K562 (cell line): ENCODE measurements around the gene CDCP2. TPM values are rescaled to one million over a fixed set of nuclear protein-coding genes. Genes with fewer than 3 reads are reported as not detected.

Experiments
- ARID1B ChIP-seq: fragments of 450-650 bp; IDR thresholded peaks from 2 replicates; pipeline ENCODE4 v1.6.1; 2016; ENCODE audit warnings: antibody characterized with exemption, mild to moderate bottlenecking, inconsistent platforms
- CBFA2T3 ChIP-seq: fragments of 450-650 bp; IDR thresholded peaks from 2 replicates; pipeline ENCODE4 v1.6.1; 2017
- CREB1 ChIP-seq, 2 experiments: sonication (generic) in 1 of 2; formaldehyde crosslinking in 1 of 2; IDR thresholded peaks; 2 replicates each; pipeline versions ENCODE4 v1.6.1 to v1.8.0; 2012 to 2022; ENCODE audit warnings: inconsistent platforms in 1 of 2, mild to moderate bottlenecking in 1 of 2, missing genetic modification reagents in 1 of 2, moderate library complexity in 1 of 2
- DPF2 ChIP-seq: fragments of 450-650 bp; IDR thresholded peaks from 2 replicates; pipeline ENCODE4 v1.6.1; 2016
- EGR1 ChIP-seq: fragments of 450-650 bp; conservative IDR thresholded peaks from 2 replicates; pipeline ENCODE4 v1.6.1; 2017; ENCODE audit warnings: mild to moderate bottlenecking
- ELF1 ChIP-seq: fragments of 200-800 bp; sonication (Bioruptor generic); IDR thresholded peaks from 2 replicates; pipeline ENCODE4 v1.6.1; 2016; ENCODE audit warnings: missing genetic modification characterization, missing compliant biosample characterization
- ESRRB ChIP-seq: fragments of 250-450 bp; sonication (Bioruptor Pico); IDR thresholded peaks from 2 replicates; pipeline ENCODE4 v1.5.0; 2020; ENCODE audit warnings: mild to moderate bottlenecking, moderate library complexity, borderline replicate concordance
- KHSRP ChIP-seq: fragments of 450-650 bp; IDR thresholded peaks from 2 replicates; pipeline ENCODE4 v1.6.1; 2017
- KLF1 ChIP-seq: fragments of 450-650 bp; IDR thresholded peaks from 2 replicates; pipeline ENCODE4 v1.6.1; 2016; ENCODE audit warnings: missing genetic modification characterization, missing compliant biosample characterization
- MCM7 ChIP-seq, 2 experiments: fragments of 450-650 bp; IDR thresholded peaks; 2 replicates each; pipeline ENCODE4 v1.6.1; 2016 to 2018
- MTF1 ChIP-seq: fragments of 250-450 bp; sonication (Bioruptor Pico); IDR thresholded peaks from 2 replicates; pipeline ENCODE4 v1.9.0; 2021; ENCODE audit warnings: moderate library complexity, mild to moderate bottlenecking, inconsistent platforms, borderline replicate concordance
- NRF1 ChIP-seq, 2 experiments: fragments of 450-650 bp; IDR thresholded peaks in 1 of 2; conservative IDR thresholded peaks in 1 of 2; 2 replicates each; pipeline ENCODE4 v1.6.1; 2014; ENCODE audit warnings: mild to moderate bottlenecking in 2 of 2
- PTTG1 ChIP-seq: fragments of 450-650 bp; IDR thresholded peaks from 2 replicates; pipeline ENCODE4 v1.6.1; 2016; ENCODE audit warnings: low read depth, mild to moderate bottlenecking, missing genetic modification characterization, missing compliant biosample characterization
- SIRT6 ChIP-seq: IDR thresholded peaks from one replicate; pipeline ENCODE4 v1.6.1; 2012; ENCODE audit warnings: low read depth, mild to moderate bottlenecking, control low read depth, inconsistent platforms, low read length, moderate library complexity
- TCF3 ChIP-seq: sonication (generic); formaldehyde crosslinking; IDR thresholded peaks from 2 replicates; pipeline ENCODE4 v1.4.0; 2020; ENCODE audit warnings: mild to moderate bottlenecking, missing genetic modification reagents
- THAP7 ChIP-seq: fragments of 250-450 bp; sonication (Bioruptor Pico); IDR thresholded peaks from 2 replicates; pipeline ENCODE4 v1.5.0; 2021
- TSC22D4 ChIP-seq: fragments of 450-650 bp; IDR thresholded peaks from 2 replicates; pipeline ENCODE4 v1.6.1; 2016; ENCODE audit warnings: missing genetic modification characterization, missing biosample characterization, control low read depth
- YBX1 ChIP-seq: fragments of 450-650 bp; IDR thresholded peaks from 2 replicates; pipeline ENCODE4 v1.7.1; 2016; ENCODE audit warnings: mild to moderate bottlenecking
- ZNF280B ChIP-seq: fragments of 250-450 bp; sonication (Bioruptor Pico); IDR thresholded peaks from 2 replicates; pipeline ENCODE4 v1.5.1; 2021; ENCODE audit warnings: mild to moderate bottlenecking
- ZNF668 ChIP-seq: fragments of 250-450 bp; sonication (Bioruptor Pico); IDR thresholded peaks from 2 replicates; pipeline ENCODE4 v1.8.0; 2022; ENCODE audit warnings: mild to moderate bottlenecking, inconsistent platforms
- polyA plus RNA-seq, 8 experiments: library from polyadenylated mRNA; depleted of rRNA in 4 of 8; stranded (reverse) in 5 of 8; unstranded in 3 of 8; fragments of >200 nt; fragmentation: Nextera tagmentation in 2 of 8; fragmentation: Illumina TruSeq in 1 of 8; extraction: Ambion mirVana in 2 of 8; extraction: Trizol in 1 of 8; gene quantifications; 2 replicates each; pipeline versions ENCODE4 v1.2.1 to v1.2.3, GENCODE V29; 2011 to 2014; ENCODE audit warnings: inconsistent platforms in 1 of 8, missing spikeins in 1 of 8
- total RNA-seq, 7 experiments: library from RNA; depleted of rRNA in 6 of 7; stranded (reverse); fragments of >200 nt in 6 of 7; fragmentation: Illumina TruSeq in 2 of 7; extraction: Trizol in 2 of 7; gene quantifications; 2 replicates each; pipeline versions ENCODE4 v1.2.1 to v1.2.3, GENCODE V29; 2011 to 2021; ENCODE audit warnings: low replicate concordance in 1 of 7
- TF ChIP-seq, protein P1 (sequence below): fragments of 450-650 bp; IDR thresholded peaks from 2 replicates; pipeline ENCODE4 v1.6.1; 2017; ENCODE audit warnings: antibody characterized with exemption, mild to moderate bottlenecking
- TF ChIP-seq, protein P2 (sequence below): sonication (generic); formaldehyde crosslinking; IDR thresholded peaks from 2 replicates; pipeline ENCODE4 v1.8.0; 2022; ENCODE audit warnings: mild to moderate bottlenecking, missing genetic modification reagents, borderline replicate concordance

CDCP2 gene
- total and polyA plus RNA-seq, 9 of the 15 experiments (the other 6 are each of a cell fraction or from before 2014, with no cell fraction given) = not detected

GRCh38 chr1:54199765-54200518 lies 47.1 kb upstream of the CDCP2 start, which contains the start of the genes CYB5RL and MRPL37 (continued):
- TF ChIP-seq THAP7 (CRISPR knock-in tag) (no peak), ZNF280B (CRISPR knock-in tag) (no peak), CREB1 (IDR thresholded peaks at IDR 0.05) (peak; percentile 75), CREB1 (CRISPR knock-in tag; IDR thresholded peaks at IDR 0.05) (peak; percentile 51), ELF1 (tag) (no peak), MCM7 (IDR thresholded peaks at IDR 0.05) (no peak), YBX1 (no peak), CBFA2T3 (no peak), PTTG1 (tag) (no peak), EGR1 (no peak), TSC22D4 (tag) (no peak), ARID1B (no peak), SIRT6 (no peak), NRF1 (conservative IDR thresholded peaks at IDR 0.05 in 1 of 2, IDR thresholded peaks at IDR 0.05 in 1 of 2) (peak; percentile 75 to 79), TCF3 (CRISPR knock-in tag) (no peak), MTF1 (CRISPR knock-in tag) (no peak), KHSRP (no peak), KLF1 (no peak), ZNF668 (CRISPR knock-in tag) (no peak), DPF2 (no peak; the same call in 1 of the 2 replicates), ESRRB (CRISPR knock-in tag) (no peak)
- TF ChIP-seq, protein P1, sequence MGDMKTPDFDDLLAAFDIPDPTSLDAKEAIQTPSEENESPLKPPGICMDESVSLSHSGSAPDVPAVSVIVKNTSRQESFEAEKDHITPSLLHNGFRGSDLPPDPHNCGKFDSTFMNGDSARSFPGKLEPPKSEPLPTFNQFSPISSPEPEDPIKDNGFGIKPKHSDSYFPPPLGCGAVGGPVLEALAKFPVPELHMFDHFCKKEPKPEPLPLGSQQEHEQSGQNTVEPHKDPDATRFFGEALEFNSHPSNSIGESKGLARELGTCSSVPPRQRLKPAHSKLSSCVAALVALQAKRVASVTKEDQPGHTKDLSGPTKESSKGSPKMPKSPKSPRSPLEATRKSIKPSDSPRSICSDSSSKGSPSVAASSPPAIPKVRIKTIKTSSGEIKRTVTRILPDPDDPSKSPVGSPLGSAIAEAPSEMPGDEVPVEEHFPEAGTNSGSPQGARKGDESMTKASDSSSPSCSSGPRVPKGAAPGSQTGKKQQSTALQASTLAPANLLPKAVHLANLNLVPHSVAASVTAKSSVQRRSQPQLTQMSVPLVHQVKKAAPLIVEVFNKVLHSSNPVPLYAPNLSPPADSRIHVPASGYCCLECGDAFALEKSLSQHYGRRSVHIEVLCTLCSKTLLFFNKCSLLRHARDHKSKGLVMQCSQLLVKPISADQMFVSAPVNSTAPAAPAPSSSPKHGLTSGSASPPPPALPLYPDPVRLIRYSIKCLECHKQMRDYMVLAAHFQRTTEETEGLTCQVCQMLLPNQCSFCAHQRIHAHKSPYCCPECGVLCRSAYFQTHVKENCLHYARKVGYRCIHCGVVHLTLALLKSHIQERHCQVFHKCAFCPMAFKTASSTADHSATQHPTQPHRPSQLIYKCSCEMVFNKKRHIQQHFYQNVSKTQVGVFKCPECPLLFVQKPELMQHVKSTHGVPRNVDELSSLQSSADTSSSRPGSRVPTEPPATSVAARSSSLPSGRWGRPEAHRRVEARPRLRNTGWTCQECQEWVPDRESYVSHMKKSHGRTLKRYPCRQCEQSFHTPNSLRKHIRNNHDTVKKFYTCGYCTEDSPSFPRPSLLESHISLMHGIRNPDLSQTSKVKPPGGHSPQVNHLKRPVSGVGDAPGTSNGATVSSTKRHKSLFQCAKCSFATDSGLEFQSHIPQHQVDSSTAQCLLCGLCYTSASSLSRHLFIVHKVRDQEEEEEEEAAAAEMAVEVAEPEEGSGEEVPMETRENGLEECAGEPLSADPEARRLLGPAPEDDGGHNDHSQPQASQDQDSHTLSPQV = no peak
- TF ChIP-seq, protein P2, sequence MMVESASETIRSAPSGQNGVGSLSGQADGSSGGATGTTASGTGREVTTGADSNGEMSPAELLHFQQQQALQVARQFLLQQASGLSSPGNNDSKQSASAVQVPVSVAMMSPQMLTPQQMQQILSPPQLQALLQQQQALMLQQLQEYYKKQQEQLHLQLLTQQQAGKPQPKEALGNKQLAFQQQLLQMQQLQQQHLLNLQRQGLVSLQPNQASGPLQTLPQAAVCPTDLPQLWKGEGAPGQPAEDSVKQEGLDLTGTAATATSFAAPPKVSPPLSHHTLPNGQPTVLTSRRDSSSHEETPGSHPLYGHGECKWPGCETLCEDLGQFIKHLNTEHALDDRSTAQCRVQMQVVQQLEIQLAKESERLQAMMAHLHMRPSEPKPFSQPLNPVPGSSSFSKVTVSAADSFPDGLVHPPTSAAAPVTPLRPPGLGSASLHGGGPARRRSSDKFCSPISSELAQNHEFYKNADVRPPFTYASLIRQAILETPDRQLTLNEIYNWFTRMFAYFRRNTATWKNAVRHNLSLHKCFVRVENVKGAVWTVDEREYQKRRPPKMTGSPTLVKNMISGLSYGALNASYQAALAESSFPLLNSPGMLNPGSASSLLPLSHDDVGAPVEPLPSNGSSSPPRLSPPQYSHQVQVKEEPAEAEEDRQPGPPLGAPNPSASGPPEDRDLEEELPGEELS (CRISPR knock-in tag) = no peak
